Smooth muscle cell (in vitro differentiated cells): Measurements from ENCODE around the gene MATN4. TPM values are rescaled to one million over a fixed set of nuclear protein-coding genes. Genes with fewer than 3 reads are reported as not detected.
A peak's percentile ranks its signal among the peaks of the same experiment; 100 is the strongest.
"Not testable (repeated sequence)": the region's sequence is repeated elsewhere in the genome, so short reads cannot be mapped to it uniquely, and the experiment has no call there.

Source experiments
- DNase-seq: peaks from one replicate; lab custom pipeline; 2025; ENCODE audit not compliant: unreplicated experiment; lab: John Stamatoyannopoulos, UW
- H2AFZ ChIP-seq: fragments of 200-600 bp; sonication (generic); 2 replicates; pipeline ENCODE4 v1.6.0; 2016; ENCODE audit warnings: antibody characterized with exemption, low read depth, mild to moderate bottlenecking
- H3F3A ChIP-seq: fragments of 200-600 bp; sonication (generic); 2 replicates; pipeline ENCODE4 v1.6.0; 2017; ENCODE audit warnings: antibody characterized with exemption, low read depth
- H3K27ac ChIP-seq: fragments of 200-600 bp; sonication (generic); 2 replicates; pipeline ENCODE4 v1.5.1; 2016; ENCODE audit warnings: low read depth, mild to moderate bottlenecking
- H3K27me3 ChIP-seq: fragments of 200-600 bp; sonication (generic); 2 replicates; pipeline ENCODE4 v1.6.1; 2016; ENCODE audit warnings: low read depth, mild to moderate bottlenecking
- H3K36me3 ChIP-seq: fragments of 200-600 bp; sonication (generic); 2 replicates; pipeline ENCODE4 v1.5.1; 2016; ENCODE audit warnings: low read depth
- H3K4me1 ChIP-seq: fragments of 200-600 bp; sonication (generic); 2 replicates; pipeline ENCODE4 v1.5.1; 2016; ENCODE audit warnings: low read depth
- H3K4me2 ChIP-seq: fragments of 200-600 bp; sonication (generic); 2 replicates; pipeline ENCODE4 v1.6.0; 2016; ENCODE audit warnings: mild to moderate bottlenecking
- H3K4me3 ChIP-seq: fragments of 200-600 bp; sonication (generic); 2 replicates; pipeline ENCODE4 v1.5.1; 2016; ENCODE audit warnings: mild to moderate bottlenecking
- H3K79me2 ChIP-seq: fragments of 200-600 bp; sonication (generic); 2 replicates; pipeline ENCODE4 v1.6.0; 2016; ENCODE audit warnings: low read depth, mild to moderate bottlenecking
- H3K9ac ChIP-seq: fragments of 200-600 bp; sonication (generic); 2 replicates; pipeline ENCODE4 v1.6.0; 2016; ENCODE audit warnings: low read depth
- H3K9me3 ChIP-seq: fragments of 200-600 bp; sonication (generic); replicated peaks from 2 replicates; pipeline ENCODE4 v1.5.1; 2016; ENCODE audit warnings: low read depth
- H4K20me1 ChIP-seq: fragments of 200-600 bp; sonication (generic); 2 replicates; pipeline ENCODE4 v1.6.0; 2016; ENCODE audit warnings: low read depth
- whole genome bisulfite sequencing: methylation state at CpG from one replicate; pipeline ENCODE4 v1.1.7; 2016; ENCODE audit warnings: low lambda C conversion rate; 5-methylcytosine and 5-hydroxymethylcytosine counted together
- polyA plus RNA-seq: library from polyadenylated mRNA; unstranded; fragments of >200 nt; fragmentation: Nextera tagmentation; extraction: Ambion mirVana; gene quantifications from 2 replicates; pipeline ENCODE4 v1.2.1, GENCODE V29; 2016
- total RNA-seq: library from RNA; depleted of rRNA; stranded (reverse); fragments of >200 nt; gene quantifications from 2 replicates; pipeline ENCODE4 v1.2.3, GENCODE V29; 2014
- TF ChIP-seq, protein P1 (sequence below): fragments of 200-600 bp; sonication (generic); IDR thresholded peaks from 2 replicates; pipeline ENCODE4 v1.5.1; 2017; ENCODE audit warnings: borderline replicate concordance, mild to moderate bottlenecking, antibody characterized with exemption; ENCODE audit not compliant: insufficient read depth, poor library complexity, severe bottlenecking

The MATN4 gene
- total and polyA plus RNA-seq, 2 experiments from 2014 or later, result not detected

- Histone ChIP-seq H3K4me3 (no peak overlapping the region), H3K4me1 (peaks cover 23% of the 10 kb centered on the region), H4K20me1 (peaks cover 5% of the 10 kb centered on the region), H3K27me3 (no peaks in the 10 kb centered on the region), H3F3A (peaks cover 43% of the 10 kb centered on the region), H3K36me3 (no peaks in the 10 kb centered on the region), H3K27ac (peak overlapping the region; percentile 84), H3K9ac (no peak overlapping the region), H2AFZ (no peak overlapping the region), H3K79me2 (no peaks in the 10 kb centered on the region), H3K4me2 (peak overlapping the region; percentile 49), H3K9me3 (no peaks in the 10 kb centered on the region)
- 100% methylated on average over 1 of the region's 1 CpG for WGBS
- no peak for DNase-seq
- TF ChIP-seq, protein P1, sequence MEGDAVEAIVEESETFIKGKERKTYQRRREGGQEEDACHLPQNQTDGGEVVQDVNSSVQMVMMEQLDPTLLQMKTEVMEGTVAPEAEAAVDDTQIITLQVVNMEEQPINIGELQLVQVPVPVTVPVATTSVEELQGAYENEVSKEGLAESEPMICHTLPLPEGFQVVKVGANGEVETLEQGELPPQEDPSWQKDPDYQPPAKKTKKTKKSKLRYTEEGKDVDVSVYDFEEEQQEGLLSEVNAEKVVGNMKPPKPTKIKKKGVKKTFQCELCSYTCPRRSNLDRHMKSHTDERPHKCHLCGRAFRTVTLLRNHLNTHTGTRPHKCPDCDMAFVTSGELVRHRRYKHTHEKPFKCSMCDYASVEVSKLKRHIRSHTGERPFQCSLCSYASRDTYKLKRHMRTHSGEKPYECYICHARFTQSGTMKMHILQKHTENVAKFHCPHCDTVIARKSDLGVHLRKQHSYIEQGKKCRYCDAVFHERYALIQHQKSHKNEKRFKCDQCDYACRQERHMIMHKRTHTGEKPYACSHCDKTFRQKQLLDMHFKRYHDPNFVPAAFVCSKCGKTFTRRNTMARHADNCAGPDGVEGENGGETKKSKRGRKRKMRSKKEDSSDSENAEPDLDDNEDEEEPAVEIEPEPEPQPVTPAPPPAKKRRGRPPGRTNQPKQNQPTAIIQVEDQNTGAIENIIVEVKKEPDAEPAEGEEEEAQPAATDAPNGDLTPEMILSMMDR, result no peak
Observed at GRCh38 chr20:45353746-45354145, 45.6 kb upstream of the MATN4 start.

GRCh38 chr20:45352729-45353128 lies 44.6 kb upstream of the MATN4 start:
- WGBS, result 99% methylated on average over 3 of the region's 3 CpGs
- peaks cover 6% of the 10 kb centered on the region for H4K20me1 ChIP-seq
- no peak overlapping the region for H3K27ac ChIP-seq

GRCh38 chr20:45350795-45351194 lies 42.7 kb upstream of the MATN4 start:
- peaks cover 21% of the 10 kb centered on the region for H3K79me2 ChIP-seq
- not testable (repeated sequence) for H3K4me2 ChIP-seq, H3K9me3 ChIP-seq, H2AFZ ChIP-seq, H3K36me3 ChIP-seq, H3K4me3 ChIP-seq, H3K9ac ChIP-seq, H3K27ac ChIP-seq, DNase-seq, H3K27me3 ChIP-seq
- 86% methylated on average over 10 of the region's 10 CpGs for WGBS
- H3K4me1 ChIP-seq, result peaks cover 30% of the 10 kb centered on the region
- peaks cover 24% of the 10 kb centered on the region for H4K20me1 ChIP-seq
- peaks cover 32% of the 10 kb centered on the region for H3F3A ChIP-seq

More at GRCh38 chr20:45352729-45353128, 44.6 kb upstream of the MATN4 start:
- H3K79me2 ChIP-seq, result peaks cover 2% of the 10 kb centered on the region
- no peaks in the 10 kb centered on the region for H3K27me3 ChIP-seq
- TF ChIP-seq, protein P1, result no peak
- H3K4me2 ChIP-seq, result no peak overlapping the region
- H3K36me3 ChIP-seq, result no peaks in the 10 kb centered on the region
- H3K9ac ChIP-seq, result no peak overlapping the region
- H2AFZ ChIP-seq, result no peak overlapping the region
- no peak for DNase-seq
- H3F3A ChIP-seq, result peaks cover 42% of the 10 kb centered on the region
- no peak overlapping the region for H3K4me3 ChIP-seq
- peaks cover 17% of the 10 kb centered on the region for H3K4me1 ChIP-seq
- H3K9me3 ChIP-seq, result no peaks in the 10 kb centered on the region

DNA sequence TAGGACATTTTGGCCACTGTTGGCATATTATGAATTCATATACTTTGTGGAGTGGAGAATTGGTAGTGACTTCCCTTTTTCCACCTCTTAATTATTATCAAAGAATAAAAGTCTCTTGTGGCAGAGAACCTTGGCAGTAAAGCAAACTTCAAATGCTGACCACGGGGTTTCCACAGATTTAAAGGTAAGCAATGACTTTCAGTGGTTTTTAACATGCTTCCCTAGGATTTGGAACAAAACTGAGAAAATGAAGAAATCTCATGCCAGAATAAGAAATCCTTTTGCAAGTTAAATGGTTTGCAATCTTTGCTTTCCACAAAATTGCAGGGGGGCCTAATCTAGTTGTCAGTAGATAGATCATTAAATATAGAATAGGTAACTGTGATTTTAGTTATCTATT lies 42.1 kb upstream of the MATN4 start:
- 76% methylated on average over 1 of the region's 1 CpG for WGBS
- no peaks in the 10 kb centered on the region for H3K9me3 ChIP-seq
- H3K36me3 ChIP-seq, result no peaks in the 10 kb centered on the region
- TF ChIP-seq, protein P1, result no peak
- peaks cover 29% of the 10 kb centered on the region for H3K4me1 ChIP-seq
- no peak for DNase-seq
- H3K27ac ChIP-seq, result no peak overlapping the region
- no peaks in the 10 kb centered on the region for H3K27me3 ChIP-seq
- no peak overlapping the region for H2AFZ ChIP-seq
- peaks cover 26% of the 10 kb centered on the region for H3K79me2 ChIP-seq
- H3K9ac ChIP-seq, result no peak overlapping the region
- H3F3A ChIP-seq, result peaks cover 33% of the 10 kb centered on the region
- H3K4me2 ChIP-seq, result no peak overlapping the region
- H4K20me1 ChIP-seq, result peaks cover 24% of the 10 kb centered on the region
- no peak overlapping the region for H3K4me3 ChIP-seq
